Fibroblast of villous mesenchyme (primary cell): ENCODE data around the gene KRTAP5-1. TPM values are rescaled to one million over a fixed set of nuclear protein-coding genes. Genes with fewer than 3 reads are reported as not detected.

Source experiments
- DNase-seq: peaks from one replicate; pipeline ENCODE4 v3.0.0-alpha.2; 2010; ENCODE audit warnings: low read depth
- H3K4me3 ChIP-seq: 2 replicates; pipeline ENCODE4 v1.5.1; 2011; ENCODE audit warnings: low read depth, mild to moderate bottlenecking, low read length
- CTCF ChIP-seq: IDR thresholded peaks from 2 replicates; pipeline ENCODE4 v1.5.1; 2012; ENCODE audit warnings: low read depth, mild to moderate bottlenecking, low read length; ENCODE audit not compliant: insufficient read depth
- total RNA-seq: library from RNA; depleted of rRNA; stranded (reverse); fragments of >200 nt; gene quantifications from 2 replicates; pipeline ENCODE4 v1.2.3, GENCODE V29; 2012

KRTAP5-1 gene
- total RNA-seq, 1 donor, result not detected

GRCh38 chr11:1554981-1555712, 29.9 kb downstream of the KRTAP5-1 start:
- no peak overlapping the region for H3K4me3 ChIP-seq
- TF ChIP-seq CTCF, result no peak
- DNase-seq, result no peak

- no peak for TF ChIP-seq CTCF
- no peak overlapping the region for H3K4me3 ChIP-seq
- no peak for DNase-seq
These were observed 31.1 kb downstream of the KRTAP5-1 start for GRCh38 chr11:1553808-1554594.

GRCh38 chr11:1549338-1550330, 35.4 kb downstream of the KRTAP5-1 start:
- H3K4me3 ChIP-seq, result no peak overlapping the region
- TF ChIP-seq CTCF, result no peak
- DNase-seq, result no peak

GRCh38 chr11:1548221-1549070, 36.6 kb downstream of the KRTAP5-1 start:
- peak; percentile 42 for DNase-seq
- no peak for TF ChIP-seq CTCF
- H3K4me3 ChIP-seq, result no peak overlapping the region

- DNase-seq, result no peak
- TF ChIP-seq CTCF, result no peak
- H3K4me3 ChIP-seq, result no peak overlapping the region
These were observed 37.5 kb downstream of the KRTAP5-1 start for GRCh38 chr11:1547467-1548098.
